ENCODE data around the gene KCNQ2. TPM values are rescaled to one million over a fixed set of nuclear protein-coding genes. Genes with fewer than 3 reads are reported as not detected.

KCNQ2 gene
- total RNA-seq, 1 experiment from 2014 or later = 0.38 TPM

DNA sequence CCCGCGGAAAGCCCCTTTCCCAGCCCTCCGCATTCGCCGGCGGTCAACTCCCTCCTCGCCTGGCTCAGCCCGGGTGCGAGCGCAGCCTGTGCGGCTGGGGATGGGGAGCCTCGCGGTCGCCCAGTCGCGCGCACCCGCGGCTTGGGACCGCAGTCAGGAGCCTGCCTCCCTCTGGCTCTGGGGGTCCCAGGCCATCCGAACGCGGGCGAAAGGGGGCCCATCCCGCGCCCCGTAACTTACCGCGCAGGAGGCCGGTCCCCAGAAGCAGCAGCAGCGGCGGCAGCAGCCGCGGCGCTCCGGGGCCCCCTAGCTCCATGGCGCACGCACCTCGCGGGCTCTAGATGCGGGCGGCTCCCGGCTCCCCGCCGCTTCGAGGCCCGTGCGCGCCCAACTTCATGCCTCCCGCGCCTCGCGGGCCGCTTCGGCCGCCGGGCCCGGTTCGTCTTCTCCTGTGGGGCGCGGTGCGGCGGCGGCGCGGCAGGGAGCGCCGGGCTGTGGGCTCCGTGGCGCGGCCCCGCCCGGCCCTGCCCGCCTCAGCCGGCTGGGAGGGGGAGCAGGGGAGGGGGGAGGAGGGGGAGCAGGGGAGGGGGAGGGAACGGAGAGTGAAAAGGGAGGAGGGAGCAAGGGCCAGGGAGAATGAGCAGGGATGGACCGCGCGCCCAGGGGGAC lies 111.5 kb downstream of the KCNQ2 start, which contains the start of gene CHRNA4:
Gene CHRNA4, minus strand, starts transcription at position 500 of the 669 bp plus-strand sequence. Its CDS starts 184 bp downstream, at position 316.
- Mint-ChIP-seq H3K4me1 (ENCODE audit: low read depth, unreplicated experiment) (no peaks in the 10 kb centered on the region), H3K9me3 (ENCODE audit: low read depth, unreplicated experiment) (no peaks in the 10 kb centered on the region), H3K4me3 (ENCODE audit: low read depth, unreplicated experiment) (no peak within 1 kb of the TSS), H3K27ac (ENCODE audit: unreplicated experiment) (no peak within 1 kb of the TSS), H3K36me3 (ENCODE audit: insufficient read depth, unreplicated experiment) (peaks cover 5% of the 10 kb centered on the region), H3K27me3 (ENCODE audit: unreplicated experiment) (peaks cover 79% of the 10 kb centered on the region)
- BruUV-seq (replicated peaks) = no TSS peak
- CTCF ChIA-PET = interaction anchor here (0.6 kb wide), 1 partner anchor 891 kb away, joined by 5 read pairs; no protein-coding TSS in a partner anchor
- no peak for DNase-seq
- intact Hi-C loops (cut with micrococcal nuclease; ENCODE audit: unreplicated experiment) = no loop called here
- TF ChIP-seq, protein P1, sequence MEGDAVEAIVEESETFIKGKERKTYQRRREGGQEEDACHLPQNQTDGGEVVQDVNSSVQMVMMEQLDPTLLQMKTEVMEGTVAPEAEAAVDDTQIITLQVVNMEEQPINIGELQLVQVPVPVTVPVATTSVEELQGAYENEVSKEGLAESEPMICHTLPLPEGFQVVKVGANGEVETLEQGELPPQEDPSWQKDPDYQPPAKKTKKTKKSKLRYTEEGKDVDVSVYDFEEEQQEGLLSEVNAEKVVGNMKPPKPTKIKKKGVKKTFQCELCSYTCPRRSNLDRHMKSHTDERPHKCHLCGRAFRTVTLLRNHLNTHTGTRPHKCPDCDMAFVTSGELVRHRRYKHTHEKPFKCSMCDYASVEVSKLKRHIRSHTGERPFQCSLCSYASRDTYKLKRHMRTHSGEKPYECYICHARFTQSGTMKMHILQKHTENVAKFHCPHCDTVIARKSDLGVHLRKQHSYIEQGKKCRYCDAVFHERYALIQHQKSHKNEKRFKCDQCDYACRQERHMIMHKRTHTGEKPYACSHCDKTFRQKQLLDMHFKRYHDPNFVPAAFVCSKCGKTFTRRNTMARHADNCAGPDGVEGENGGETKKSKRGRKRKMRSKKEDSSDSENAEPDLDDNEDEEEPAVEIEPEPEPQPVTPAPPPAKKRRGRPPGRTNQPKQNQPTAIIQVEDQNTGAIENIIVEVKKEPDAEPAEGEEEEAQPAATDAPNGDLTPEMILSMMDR (IDR thresholded peaks at IDR 0.05; ENCODE audit: unreplicated experiment) = no peak

DNA sequence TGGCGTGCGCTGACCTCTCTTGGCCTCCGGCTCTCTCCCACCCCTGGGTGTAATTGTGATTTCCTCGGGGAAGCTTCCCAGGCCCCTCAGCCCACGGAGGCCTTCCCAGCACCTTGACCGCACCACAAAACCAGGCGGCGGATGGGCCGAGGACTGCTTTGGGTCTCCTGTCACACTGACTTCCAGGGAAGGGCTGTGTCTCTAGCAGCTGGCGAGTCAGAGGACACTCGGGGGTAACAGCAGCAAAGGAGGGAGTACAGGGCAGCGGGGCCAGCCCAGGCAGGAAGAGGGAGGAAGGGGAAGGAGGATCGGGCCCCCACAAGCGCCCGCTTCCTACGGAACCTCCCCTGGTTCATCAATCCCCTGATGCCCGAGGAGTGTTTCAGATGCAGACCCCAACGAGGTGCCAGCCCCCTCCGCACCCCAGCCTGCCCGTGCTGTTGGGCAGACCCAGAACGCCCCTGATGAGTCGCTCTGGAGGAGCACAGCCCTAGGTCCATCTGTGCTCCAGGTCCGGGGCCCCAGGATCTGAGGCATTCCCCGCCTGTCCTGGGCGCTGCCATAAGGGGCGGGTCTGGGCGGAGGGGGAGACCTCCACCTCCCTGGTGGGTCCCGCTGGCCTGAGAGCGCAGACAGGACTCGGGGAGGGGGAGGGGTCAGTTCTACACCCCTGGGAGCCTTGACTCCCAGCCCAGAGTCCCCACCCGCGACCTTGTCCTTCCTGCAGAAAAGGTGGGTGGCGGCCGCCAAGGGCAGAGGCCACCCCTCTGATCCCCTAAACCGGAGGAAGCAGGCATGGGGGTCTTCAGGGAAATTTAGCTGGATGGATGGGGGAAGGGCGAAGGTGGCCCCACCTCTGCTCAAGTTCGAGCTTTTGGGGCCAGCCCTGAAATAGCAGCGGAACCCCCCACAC lies 112.3 kb downstream of the KCNQ2 start:
- CTCF ChIA-PET = interaction anchor here (0.6 kb wide), 1 partner anchor 891 kb away, joined by 5 read pairs; no protein-coding TSS in a partner anchor
- Mint-ChIP-seq H3K27me3 (ENCODE audit: unreplicated experiment) (peaks cover 73% of the 10 kb centered on the region), H3K4me1 (ENCODE audit: low read depth, unreplicated experiment) (no peaks in the 10 kb centered on the region), H3K4me3 (ENCODE audit: low read depth, unreplicated experiment) (no peak overlapping the region), H3K36me3 (ENCODE audit: insufficient read depth, unreplicated experiment) (peaks cover 5% of the 10 kb centered on the region), H3K27ac (ENCODE audit: unreplicated experiment) (no peak overlapping the region), H3K9me3 (ENCODE audit: low read depth, unreplicated experiment) (no peaks in the 10 kb centered on the region)
- DNase-seq = no peak
- TF ChIP-seq, protein P1 (IDR thresholded peaks at IDR 0.05; ENCODE audit: unreplicated experiment) = no peak
- intact Hi-C loops (cut with micrococcal nuclease; ENCODE audit: unreplicated experiment) = no loop called here
- no TSS peak for BruUV-seq (replicated peaks)

DNA sequence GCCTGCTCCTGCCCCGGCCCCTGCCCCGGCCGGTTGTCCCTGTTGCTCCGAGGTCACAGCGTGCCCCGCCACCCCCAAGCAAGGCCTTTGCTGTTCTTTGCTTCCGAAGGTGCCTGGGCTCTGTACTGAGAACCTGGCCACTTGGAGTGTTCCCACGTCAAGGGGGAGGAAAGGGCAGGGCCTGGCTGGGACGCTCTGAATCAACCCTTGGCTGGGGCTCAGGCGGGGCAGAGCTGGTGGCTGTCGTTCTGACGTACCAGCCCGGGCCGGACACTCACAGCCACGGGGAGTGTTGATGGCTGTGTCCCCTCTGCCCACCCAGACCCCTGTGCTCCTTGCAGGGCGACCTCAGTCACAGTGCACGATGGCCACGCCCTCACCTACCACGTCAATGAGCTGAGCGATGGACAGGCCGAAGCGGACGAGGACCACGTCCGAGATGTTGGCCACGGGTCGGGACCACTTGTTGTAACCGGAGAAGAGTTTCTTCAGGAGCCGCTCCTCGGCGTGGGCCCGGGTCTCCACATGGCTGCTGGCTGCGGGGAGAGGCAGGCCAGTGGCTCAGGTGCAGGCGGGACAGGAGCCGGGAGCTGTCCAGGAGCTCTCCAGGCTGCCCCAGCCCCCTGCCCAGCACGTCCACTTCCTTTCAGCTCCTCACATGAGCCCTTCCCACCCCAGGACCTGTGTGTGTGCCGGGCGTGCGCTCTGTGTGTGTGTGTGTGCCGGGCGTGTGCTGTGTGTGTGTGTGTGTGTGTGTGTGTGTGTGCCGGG lies 113.1 kb downstream of the KCNQ2 start:
- no peak for DNase-seq
- intact Hi-C loops (cut with micrococcal nuclease; ENCODE audit: unreplicated experiment) = no loop called here
- Mint-ChIP-seq H3K27me3 (ENCODE audit: unreplicated experiment) (peaks cover 73% of the 10 kb centered on the region), H3K36me3 (ENCODE audit: insufficient read depth, unreplicated experiment) (peaks cover 5% of the 10 kb centered on the region), H3K4me1 (ENCODE audit: low read depth, unreplicated experiment) (no peaks in the 10 kb centered on the region), H3K4me3 (ENCODE audit: low read depth, unreplicated experiment) (no peak overlapping the region), H3K27ac (ENCODE audit: unreplicated experiment) (no peak overlapping the region), H3K9me3 (ENCODE audit: low read depth, unreplicated experiment) (no peaks in the 10 kb centered on the region)
- no TSS peak for BruUV-seq (replicated peaks)
- TF ChIP-seq, protein P1 (IDR thresholded peaks at IDR 0.05; ENCODE audit: unreplicated experiment) = no peak
- CTCF ChIA-PET = interaction anchor here (1.8 kb wide), 1 partner anchor 22 kb away, joined by 4 read pairs; no protein-coding TSS in a partner anchor
